HG03521 (cell line): ENCODE data around the gene ACTN2.

Experiments
- ATAC-seq: cut with Tn5 transposase; IDR thresholded peaks from one replicate; pipeline ENCODE4 v1.9.1; 2021; ENCODE audit warnings: mild to moderate bottlenecking, moderate library complexity; ENCODE audit not compliant: unreplicated experiment

The ACTN2 gene

GRCh38 chr1:236765831-236766230, 79.5 kb downstream of the ACTN2 start:
- ATAC-seq: no peak

GRCh38 chr1:236766506-236766905, 80.2 kb downstream of the ACTN2 start:
- ATAC-seq: no peak

- no peak for ATAC-seq
These were observed 81.0 kb downstream of the ACTN2 start for GRCh38 chr1:236767276-236767675.

- ATAC-seq: no peak
These were observed 82.3 kb downstream of the ACTN2 start for GRCh38 chr1:236768601-236769000.

- no peak for ATAC-seq
These were observed 87.6 kb downstream of the ACTN2 start for GRCh38 chr1:236773919-236774318.

GRCh38 chr1:236774926-236775325, 88.6 kb downstream of the ACTN2 start:
- ATAC-seq: no peak

GRCh38 chr1:236779312-236779711, 93.0 kb downstream of the ACTN2 start:
- ATAC-seq: no peak

GRCh38 chr1:236785477-236785876, 99.2 kb downstream of the ACTN2 start:
- no peak for ATAC-seq

GRCh38 chr1:236786453-236786852, 100.2 kb downstream of the ACTN2 start:
- no peak for ATAC-seq

GRCh38 chr1:236794585-236795034, 108.3 kb downstream of the ACTN2 start:
- ATAC-seq: no peak

- peak; percentile 97 for ATAC-seq
These were observed 108.9 kb downstream of the ACTN2 start, which contains the start of gene MTR for GRCh38 chr1:236795035-236795756. TSS of gene MTR (plus strand) at chr1:236795292. CDS start at chr1:236795704, 412 bp downstream.

GRCh38 chr1:236795757-236796667, 109.7 kb downstream of the ACTN2 start:
- ATAC-seq: no peak

GRCh38 chr1:236799001-236799400, 112.7 kb downstream of the ACTN2 start:
- no peak for ATAC-seq

- no peak for ATAC-seq
These were observed 113.8 kb downstream of the ACTN2 start for GRCh38 chr1:236800002-236800620.

GRCh38 chr1:236800623-236801022, 114.3 kb downstream of the ACTN2 start:
- no peak for ATAC-seq

- ATAC-seq: no peak
These were observed 116.0 kb downstream of the ACTN2 start for GRCh38 chr1:236802264-236802663.

GRCh38 chr1:236806634-236807033, 120.3 kb downstream of the ACTN2 start:
- no peak for ATAC-seq

GRCh38 chr1:236808005-236808404, 121.7 kb downstream of the ACTN2 start:
- no peak for ATAC-seq

- no peak for ATAC-seq
These were observed 122.3 kb downstream of the ACTN2 start for GRCh38 chr1:236808564-236809130.

GRCh38 chr1:236809148-236809547, 122.8 kb downstream of the ACTN2 start:
- no peak for ATAC-seq

- no peak for ATAC-seq
These were observed 123.7 kb downstream of the ACTN2 start for GRCh38 chr1:236810018-236810417.
